HG02623 (cell line): Measurements from ENCODE around the gene PHKA2.
"Not testable (repeated sequence)": the region's sequence is repeated elsewhere in the genome, so short reads cannot be mapped to it uniquely, and the experiment has no call there.

ENCODE experiments used
- ATAC-seq: cut with Tn5 transposase; IDR thresholded peaks from one replicate; pipeline ENCODE4 v1.9.1; 2021; ENCODE audit warnings: moderate library complexity; ENCODE audit not compliant: unreplicated experiment

The PHKA2 gene

GRCh38 chrX:18983666-18984380 is at the start of gene PHKA2:
PHKA2 (minus strand) TSS chrX:18984114; CDS start chrX:18983932, 182 bp downstream.
- peak; percentile 38 for ATAC-seq

- no peak for ATAC-seq
Observed at GRCh38 chrX:19030805-19031204, 46.9 kb upstream of the PHKA2 start.

GRCh38 chrX:19028560-19028959 is 44.6 kb upstream of the PHKA2 start:
- ATAC-seq = no peak

GRCh38 chrX:19024366-19024765 is 40.5 kb upstream of the PHKA2 start:
- no peak for ATAC-seq

- no peak for ATAC-seq
Observed at GRCh38 chrX:19019996-19020395, 36.1 kb upstream of the PHKA2 start.

GRCh38 chrX:19017271-19017670 is 33.4 kb upstream of the PHKA2 start:
- no peak for ATAC-seq

GRCh38 chrX:19016614-19017013 is 32.7 kb upstream of the PHKA2 start:
- not testable (repeated sequence) for ATAC-seq

GRCh38 chrX:19007868-19008267 is 24.0 kb upstream of the PHKA2 start:
- no peak for ATAC-seq

GRCh38 chrX:19007011-19007410 is 23.1 kb upstream of the PHKA2 start:
- ATAC-seq = no peak

- no peak for ATAC-seq
Observed at GRCh38 chrX:19005909-19006308, 22.0 kb upstream of the PHKA2 start.

- no peak for ATAC-seq
Observed at GRCh38 chrX:19003756-19004155, 19.8 kb upstream of the PHKA2 start.

- no peak for ATAC-seq
Observed at GRCh38 chrX:18998653-18999052, 14.7 kb upstream of the PHKA2 start.

GRCh38 chrX:18997916-18998315 is 14.0 kb upstream of the PHKA2 start:
- ATAC-seq = no peak

GRCh38 chrX:18996536-18996935 is 12.6 kb upstream of the PHKA2 start:
- no peak for ATAC-seq

- ATAC-seq = no peak
Observed at GRCh38 chrX:18995221-18995620, 11.3 kb upstream of the PHKA2 start.

- ATAC-seq = no peak
Observed at GRCh38 chrX:18994713-18995112, 10.8 kb upstream of the PHKA2 start.

- ATAC-seq = no peak
Observed at GRCh38 chrX:18992829-18993228, 8.9 kb upstream of the PHKA2 start.

- ATAC-seq = no peak
Observed at GRCh38 chrX:18985186-18985435, 1.2 kb upstream of the PHKA2 start.

GRCh38 chrX:18984381-18985185 is 669 bp upstream of the PHKA2 start:
- ATAC-seq = peak; percentile 77

- ATAC-seq = no peak
Observed at GRCh38 chrX:18981124-18981807, 2.6 kb downstream of the PHKA2 start.

- ATAC-seq = not testable (repeated sequence)
Observed at GRCh38 chrX:18980262-18980661, 3.7 kb downstream of the PHKA2 start.

GRCh38 chrX:18974993-18975392 is 8.9 kb downstream of the PHKA2 start:
- ATAC-seq = no peak
